Hematopoietic multipotent progenitor cell treated with erythropoietin and hydrocortisone succinate and interleukin-3 and kit ligand, for 4 days (in vitro differentiated cells): ENCODE measurements around the gene TNN.
A peak's percentile ranks its signal among the peaks of the same experiment; 100 is the strongest.

Experiments used
- DNase-seq: peaks from one replicate; pipeline ENCODE4 v3.0.0-alpha.2; 2015

Gene TNN

DNA sequence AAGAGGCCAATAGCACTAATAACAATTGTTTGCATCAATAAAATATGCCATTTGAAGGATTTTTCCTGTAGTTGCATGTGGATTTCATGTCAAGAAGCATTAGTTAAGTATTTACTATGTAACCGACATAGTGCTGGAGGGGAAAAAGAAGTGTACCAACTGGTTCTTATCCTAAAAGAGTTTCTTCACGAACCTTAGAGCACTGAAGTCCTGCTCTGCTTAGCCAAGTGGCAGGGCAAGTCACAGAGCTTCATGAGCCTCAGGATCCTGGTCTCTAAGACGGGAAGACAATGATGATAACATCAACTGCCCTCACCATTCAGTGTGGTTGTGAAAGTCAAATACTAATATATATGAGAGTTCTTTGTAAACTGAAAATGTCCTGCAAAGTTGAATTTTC, 110.8 kb downstream of the TNN start:
- no peak for DNase-seq

DNA sequence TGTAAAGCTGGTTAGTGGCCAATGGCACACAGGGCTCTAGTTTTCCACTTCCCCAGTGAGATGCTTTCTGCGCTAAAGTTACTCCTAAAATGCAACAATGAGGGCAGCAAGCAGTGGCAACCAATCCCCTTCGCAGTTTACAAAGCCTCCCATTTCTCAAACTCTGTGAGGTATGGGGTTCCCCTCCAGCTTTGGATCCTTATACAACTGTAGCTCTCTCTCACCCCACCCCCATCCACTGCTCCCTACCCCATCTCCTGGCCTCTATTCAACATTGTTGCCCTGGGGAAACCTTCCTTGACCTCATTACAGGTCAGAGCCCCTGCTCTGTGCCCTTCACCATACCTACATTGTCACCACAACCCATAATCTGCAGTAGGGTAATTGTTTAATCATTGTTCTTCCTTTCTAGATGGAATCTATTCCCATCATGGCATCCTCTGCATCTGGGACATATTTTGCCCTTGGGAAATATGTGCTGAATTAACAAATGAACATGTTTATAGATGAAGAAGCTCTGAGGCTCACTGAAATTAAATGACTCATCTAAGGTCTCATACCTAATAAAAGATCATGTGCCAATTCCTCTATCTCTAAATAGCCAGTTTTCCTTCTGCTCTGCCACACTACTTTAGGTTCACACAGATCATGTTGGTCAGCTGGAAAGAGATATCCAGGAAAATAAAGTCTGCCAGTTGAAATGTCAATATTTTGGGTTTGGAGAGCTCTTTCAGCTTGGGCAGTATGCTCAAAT, 112.4 kb downstream of the TNN start:
- no peak for DNase-seq

GRCh38 chr1:175182201-175182746, 114.6 kb downstream of the TNN start:
- DNase-seq = peak; percentile 81

GRCh38 chr1:175183586-175183985, 116.0 kb downstream of the TNN start:
- DNase-seq = no peak

GRCh38 chr1:175185903-175186302, 118.3 kb downstream of the TNN start:
- peak; percentile 32 for DNase-seq

DNA sequence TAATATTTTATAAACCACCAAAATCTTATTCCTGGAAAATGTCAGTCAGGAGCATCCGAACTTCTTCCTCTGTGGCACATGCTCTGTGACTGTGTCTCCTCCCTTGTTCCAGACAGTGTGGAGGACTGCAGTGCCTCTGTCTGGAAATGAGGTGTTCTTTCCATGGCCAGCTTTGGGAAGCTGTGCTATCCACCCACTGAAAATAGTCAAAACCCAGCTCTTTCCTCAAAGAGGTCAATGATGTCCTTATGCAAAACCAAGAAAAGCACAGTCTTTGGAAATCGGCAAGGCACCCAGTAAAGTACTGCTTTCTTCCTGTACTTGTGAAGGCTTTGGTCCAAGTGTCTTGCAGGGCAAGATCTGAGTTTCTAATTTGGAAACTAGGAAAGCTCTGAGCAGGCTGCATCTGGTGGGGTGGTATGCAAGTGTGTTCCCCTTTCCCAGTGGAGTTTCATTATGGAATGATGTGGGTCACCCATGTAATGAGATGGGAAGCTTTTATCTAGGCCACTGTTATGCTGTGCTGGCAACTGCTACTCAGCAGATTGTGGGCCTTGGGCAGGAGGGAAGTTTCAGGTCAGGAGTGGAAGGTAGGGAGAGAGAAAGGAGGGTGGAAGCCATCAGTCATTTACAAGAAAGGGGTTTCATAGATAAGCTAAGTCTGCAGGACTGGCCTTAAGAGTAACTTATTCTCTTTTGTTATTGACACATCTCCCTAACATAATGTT, 119.0 kb downstream of the TNN start:
- no peak for DNase-seq

- DNase-seq = peak; percentile 95
Observed at GRCh38 chr1:175188936-175189335, 121.3 kb downstream of the TNN start.

- DNase-seq = peak; percentile 39
Observed at GRCh38 chr1:175191659-175192058, 124.0 kb downstream of the TNN start.

DNA sequence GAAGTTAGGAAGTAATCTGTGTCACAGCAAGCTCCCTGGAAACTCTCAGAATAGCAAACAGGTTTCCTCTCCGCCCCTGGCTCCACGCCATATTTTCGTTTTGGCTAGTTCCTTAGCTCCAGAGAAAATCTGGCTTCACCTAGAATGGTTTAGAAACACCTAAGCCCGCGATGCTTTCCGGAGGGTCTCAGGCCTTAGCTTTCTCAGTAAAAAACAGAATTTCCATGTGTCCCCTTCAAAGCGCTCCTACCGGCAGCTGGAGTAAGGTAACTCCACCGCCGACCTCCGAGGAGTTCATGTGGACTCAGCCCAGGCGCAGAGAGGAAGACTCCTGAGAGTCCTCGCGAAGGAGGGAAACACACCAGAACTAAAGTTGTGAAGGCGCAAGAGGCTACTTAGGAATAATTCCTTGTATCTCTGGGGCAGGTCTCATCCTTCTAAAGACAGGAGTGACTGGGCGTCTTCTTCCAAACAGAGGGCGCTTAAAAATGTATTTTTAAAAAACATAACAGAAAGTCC, 124.5 kb downstream of the TNN start:
- DNase-seq = peak; percentile 55

- DNase-seq = peak; percentile 89
Observed at GRCh38 chr1:175192630-175193526, 125.2 kb downstream of the TNN start, which contains the start of gene KIAA0040. Gene KIAA0040, minus strand, starts transcription at chr1:175192776. Its CDS starts 31,763 bp downstream, at chr1:175161013.

GRCh38 chr1:175193527-175193910, 125.9 kb downstream of the TNN start:
- no peak for DNase-seq

DNA sequence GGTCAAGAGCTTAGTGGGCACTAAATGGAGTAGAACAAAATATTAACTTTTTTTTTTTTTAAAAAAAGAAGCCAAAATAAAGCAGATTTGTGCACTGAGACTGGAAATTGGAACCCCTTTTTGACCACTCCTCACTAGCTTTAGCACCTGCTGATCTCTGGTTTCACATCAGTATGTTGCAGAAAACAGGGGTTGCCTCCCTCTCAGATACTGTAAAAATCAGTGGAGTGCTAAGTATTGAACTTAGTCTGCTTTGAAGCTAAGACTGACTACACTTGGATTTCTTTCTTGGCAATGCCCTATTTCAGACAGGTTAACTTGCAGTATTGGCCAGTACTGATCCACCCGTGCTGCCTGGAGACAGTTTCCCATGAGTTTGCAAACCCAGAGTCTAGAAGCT, 127.6 kb downstream of the TNN start:
- no peak for DNase-seq

GRCh38 chr1:175195798-175196197, 128.2 kb downstream of the TNN start:
- no peak for DNase-seq

- DNase-seq = peak; percentile 49
Observed at GRCh38 chr1:175197531-175197930, 129.9 kb downstream of the TNN start.
